NCI-H69 (cell line): ENCODE measurements around the gene COL23A1.

Source experiments
- DNase-seq: peaks from one replicate; lab custom pipeline; 2025; lab: John Stamatoyannopoulos, UW

The COL23A1 gene

DNA sequence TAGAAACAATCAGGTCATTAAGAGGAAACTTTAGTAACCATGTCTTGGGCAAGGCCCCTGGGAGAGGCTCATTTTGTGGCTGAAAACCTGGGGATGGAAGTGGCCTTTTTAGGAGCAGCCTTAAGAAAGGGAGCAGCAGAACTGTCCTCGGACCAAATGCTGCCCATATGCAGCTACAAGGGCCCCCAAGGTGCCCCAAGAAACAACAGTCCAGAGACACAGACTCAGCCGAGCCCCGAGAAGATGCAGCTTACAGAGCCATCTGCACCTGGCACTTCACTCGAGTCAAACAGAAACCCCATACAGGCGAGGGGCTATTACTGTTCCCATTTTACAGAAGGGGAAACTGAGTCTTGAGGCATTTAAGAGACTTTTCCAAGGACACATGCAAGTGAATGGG lies 58.0 kb downstream of the COL23A1 start:
- no peak for DNase-seq

DNA sequence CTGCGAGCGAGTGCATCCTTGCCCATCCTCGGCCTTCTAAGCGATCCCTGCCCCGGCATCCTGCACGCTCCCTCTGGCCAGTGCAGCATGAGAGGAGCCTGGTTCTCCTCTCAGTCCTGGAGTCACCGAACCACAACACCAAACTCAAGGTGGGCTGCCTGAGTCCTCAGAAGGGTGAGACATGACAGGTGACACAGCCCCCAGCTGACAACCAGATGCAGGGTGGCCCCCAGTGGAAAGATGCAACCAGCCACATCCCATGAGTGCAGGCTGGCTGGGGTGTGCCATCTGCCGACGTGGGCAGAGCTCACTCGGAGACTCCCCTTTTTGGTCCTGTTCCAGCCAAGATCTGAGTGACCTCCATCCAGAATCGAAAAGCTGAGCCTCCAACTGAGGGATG lies 58.4 kb downstream of the COL23A1 start:
- DNase-seq, result no peak

DNA sequence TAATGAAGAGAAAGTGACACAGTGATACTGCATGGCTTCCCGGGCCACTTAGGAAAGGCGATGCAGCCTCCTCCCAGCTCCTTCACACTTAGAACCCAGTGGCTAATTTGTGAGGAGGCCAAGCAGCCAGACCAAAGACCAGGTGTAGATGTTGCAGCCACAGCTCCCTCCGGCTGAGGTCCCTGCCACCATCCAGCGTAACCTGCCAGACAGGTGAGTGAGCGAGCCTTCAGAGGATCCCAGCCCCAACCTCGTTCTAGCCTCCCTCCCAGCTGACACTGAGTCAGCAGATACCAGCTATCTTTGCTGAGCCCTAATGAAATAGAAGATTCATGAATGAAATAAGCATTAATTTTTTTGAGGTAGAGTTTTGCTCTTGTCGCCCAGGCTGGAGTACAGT lies 59.7 kb downstream of the COL23A1 start:
- no peak for DNase-seq

DNA sequence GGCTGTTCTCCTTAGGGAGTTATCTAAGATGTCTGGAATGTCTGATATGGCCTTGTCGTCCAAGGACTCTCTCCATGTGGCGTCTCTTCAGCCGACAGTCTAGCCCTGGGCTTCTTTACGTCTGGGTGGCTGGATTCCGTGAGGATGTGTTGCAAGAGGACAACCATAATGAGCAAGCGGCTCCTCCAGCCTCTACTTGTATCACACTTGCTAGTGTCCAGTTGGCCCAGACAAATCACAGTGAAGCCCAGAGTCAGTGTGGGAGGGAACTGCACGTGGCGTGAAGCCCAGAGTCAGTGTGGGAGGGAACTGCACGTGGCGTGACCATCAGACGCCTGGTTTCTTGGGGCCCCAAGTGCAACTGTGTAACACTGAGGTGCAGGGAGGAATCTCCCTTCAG lies 61.1 kb downstream of the COL23A1 start:
- DNase-seq, result no peak

DNA sequence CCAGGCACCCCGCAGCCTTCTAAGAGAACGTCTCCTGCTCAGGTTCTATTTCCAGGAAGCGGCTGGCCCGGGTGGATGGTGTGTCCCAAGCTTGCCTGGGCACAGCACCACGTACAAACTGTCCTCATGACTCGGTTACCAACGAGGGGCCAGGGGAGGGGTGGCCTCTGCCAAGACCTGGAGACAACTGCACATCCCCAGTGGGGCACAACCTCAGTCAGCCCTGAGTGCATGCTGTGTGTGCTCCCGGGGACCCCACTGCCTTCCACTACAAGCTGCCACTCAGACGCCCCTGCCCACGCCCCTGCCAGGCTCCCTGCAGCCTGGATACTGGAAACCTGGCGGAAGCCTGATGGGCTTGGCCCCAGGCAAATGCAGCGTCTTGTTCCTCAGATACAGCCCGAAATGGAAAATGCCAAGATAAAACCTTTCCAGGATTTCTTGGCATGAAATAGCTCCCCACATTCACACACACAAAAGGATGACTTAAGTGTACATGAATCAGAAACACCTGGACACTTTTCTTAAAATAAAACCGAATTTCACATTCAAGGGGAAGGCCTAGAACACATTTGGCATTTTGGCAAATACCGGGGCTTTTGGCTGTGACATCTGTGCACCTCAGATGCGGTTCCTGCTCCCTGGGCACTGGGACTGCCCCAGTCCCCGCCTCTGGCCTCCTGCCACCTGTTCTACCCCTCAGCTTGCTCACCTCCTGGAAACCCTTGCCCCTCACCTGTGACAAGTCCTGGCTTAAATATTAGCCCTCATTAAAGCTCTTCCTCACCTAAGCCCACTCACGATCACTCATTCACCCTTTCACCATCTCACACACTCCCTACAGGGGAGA lies 62.5 kb downstream of the COL23A1 start:
- DNase-seq, result no peak

DNA sequence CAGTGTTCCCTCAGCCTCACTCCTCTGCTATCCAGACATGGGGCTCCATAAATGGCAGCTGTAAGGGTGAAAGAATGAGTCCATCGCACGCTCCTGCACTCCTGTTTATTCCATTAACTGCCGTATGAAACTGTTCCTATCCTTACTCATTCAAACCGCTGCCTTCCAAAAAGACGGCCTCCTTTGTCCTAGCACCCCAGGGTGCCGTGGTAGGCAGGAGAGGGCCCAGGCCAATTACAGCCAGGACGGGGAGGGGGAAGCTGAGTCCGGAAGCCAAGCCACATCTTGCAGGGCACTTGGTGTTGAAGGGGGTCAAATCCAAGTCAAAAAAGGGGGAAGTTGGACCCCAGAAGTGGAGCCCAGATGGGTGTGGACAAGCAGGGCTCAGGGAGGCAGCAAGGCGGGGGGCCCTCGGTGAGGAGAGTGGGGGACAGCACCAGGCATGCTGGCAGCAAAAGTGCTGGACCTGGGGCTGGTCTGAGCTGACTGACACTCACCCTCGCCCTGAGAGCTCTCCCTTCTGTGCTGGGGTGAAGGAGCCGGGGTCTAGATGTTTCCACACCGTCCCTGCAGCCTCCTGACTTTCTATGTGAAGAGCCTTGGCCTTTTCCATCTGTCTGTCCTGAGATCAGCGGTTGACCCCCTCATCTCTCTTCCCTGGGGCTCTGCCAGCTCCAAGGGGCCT lies 63.3 kb downstream of the COL23A1 start:
- peak; percentile 16 for DNase-seq

DNA sequence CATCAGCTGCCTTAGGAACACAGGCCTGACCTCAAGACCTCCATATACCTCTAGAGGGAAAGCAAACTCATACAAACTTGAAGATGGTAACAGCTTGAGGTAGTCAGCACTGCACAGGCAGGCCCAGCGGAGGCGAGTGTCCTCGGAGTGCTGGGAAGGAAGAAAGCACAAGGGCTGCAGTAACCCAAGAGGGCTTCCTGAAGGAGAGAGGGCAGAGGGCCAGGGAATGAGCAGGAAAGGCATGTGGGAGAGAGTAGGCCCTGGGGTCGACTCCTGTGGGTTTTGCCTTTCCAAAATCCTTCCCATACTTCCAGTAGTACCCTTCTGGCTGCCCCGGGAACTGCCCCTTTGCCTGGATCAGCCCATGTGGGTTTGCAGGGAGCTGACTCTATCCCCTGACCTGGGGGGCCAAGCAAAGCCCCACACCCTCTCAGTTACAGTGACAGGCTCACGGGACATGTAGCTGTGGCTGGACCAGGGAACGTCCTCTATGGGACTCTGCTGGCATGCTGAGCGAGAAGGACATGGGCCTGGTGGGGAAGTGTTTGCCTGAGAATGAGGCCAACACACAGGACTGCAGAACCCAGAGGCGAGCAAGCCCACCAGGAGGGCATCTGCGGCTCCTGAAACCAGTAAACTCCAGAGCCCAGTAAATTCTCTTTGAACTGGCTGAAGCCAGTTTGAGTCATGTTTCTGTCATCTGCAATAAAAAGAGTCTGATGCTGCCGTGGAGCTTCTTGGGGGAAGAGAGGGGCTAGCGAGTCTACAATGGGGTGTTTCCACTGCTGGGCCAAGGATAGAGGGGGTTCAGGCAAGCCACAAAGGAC lies 64.1 kb downstream of the COL23A1 start:
- DNase-seq, result no peak

DNA sequence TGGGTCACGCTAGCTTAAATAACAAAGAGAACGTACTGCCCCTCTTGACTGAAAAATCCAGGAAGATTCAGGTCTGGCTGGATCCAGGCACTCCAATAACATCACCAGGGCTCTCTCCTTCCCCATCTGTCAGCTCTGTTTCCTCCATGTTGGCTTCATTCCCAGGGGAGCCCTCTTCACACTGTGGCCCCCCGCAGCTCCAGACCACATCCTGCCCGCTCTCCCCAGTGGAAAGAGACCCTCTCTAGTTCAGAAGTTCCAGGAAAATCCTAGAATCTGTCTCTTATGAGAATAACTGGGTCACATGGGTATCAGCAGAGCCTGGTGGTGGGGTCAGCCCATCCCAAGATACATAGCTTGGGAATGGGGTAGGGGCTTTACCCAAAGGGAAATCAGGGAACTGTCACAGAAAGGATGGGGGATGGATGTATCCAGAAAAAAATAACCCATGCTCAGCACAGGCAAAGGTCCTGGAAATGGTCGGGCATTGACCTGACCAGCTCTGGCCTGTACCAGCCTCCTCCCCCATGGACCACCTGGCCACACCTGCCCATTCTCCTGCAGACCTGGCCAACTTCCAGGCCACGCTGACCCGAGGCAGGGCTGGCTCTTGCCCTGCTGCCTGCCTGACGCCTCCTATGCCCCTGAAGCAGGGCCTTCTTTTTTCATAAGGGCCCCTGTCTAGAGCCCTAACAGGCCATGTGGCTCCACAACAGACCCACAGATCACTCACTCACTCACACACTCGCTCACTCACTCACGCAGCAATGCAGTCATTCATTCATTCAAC lies 65.9 kb downstream of the COL23A1 start:
- DNase-seq, result no peak

DNA sequence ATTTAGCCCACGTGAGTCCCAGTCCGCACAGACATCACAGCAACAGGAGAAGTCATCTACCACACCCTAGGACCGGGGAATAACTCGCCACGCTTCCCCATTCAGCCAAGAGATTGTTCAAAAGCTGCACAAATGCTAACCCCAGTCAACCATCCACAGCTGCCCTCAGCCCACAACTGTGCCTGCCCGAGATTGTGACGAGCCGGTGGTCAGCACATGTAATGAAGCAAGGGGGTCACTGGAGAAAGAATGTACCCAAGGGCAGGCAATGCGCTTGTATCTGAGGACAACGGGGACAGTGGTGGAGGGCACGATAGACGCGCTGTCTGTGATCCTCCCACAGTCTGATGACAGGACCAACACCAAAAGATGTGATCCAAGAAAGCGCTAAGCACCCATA lies 67.8 kb downstream of the COL23A1 start:
- DNase-seq, result no peak

DNA sequence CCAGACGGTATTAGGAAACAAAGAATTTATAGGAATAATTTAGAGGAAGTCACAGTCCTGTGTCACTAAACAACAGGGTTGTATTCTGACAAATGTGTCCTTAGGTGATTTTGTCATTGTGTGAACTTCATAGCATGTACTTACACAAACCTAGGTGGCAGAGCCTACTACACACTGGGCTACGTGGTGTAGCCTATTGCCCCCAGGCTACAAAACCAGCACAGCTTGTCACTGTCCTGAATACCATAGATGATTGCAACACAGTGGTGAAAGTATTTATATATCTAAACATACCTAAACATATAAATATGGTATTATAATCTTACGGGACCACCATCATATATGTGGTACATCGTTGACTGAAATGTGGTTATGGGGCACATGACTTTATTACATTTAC lies 69.3 kb downstream of the COL23A1 start:
- no peak for DNase-seq

DNA sequence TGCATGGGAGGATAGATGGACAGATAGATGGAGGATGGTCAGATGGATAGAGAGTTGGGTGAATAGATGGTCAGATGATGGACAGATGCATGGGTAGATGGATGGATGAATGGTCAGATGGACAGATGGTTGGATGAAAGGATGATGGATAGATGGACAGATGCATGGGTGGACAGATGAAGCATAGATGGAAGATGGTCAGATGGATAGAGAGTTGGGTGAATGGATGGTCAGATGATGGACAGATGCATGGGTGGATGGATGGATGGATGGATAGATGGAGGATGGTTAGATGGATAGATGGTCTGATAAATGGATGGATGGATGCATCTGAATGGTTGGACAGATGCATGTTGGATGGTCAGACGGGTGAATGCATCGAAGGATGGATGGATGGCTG lies 70.4 kb downstream of the COL23A1 start:
- DNase-seq, result no peak

DNA sequence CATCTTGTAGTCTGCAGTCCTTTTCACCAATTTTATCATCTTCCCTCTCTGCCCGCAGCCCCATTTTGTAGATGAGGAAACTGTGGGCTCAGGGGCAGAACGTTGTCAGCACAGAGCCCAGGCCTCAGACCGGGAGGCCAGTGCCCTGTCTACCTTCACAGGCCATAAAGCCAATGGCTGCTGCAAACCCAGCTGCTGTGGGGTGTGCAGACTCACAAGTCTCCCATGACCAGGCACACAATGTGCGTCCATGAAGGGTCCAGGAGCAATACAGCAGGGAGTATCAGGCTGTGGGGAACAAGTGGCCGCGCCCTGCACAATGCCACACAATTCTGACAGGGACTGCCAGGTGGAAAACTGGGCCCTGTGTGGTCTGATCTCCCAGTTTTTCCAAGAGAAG lies 71.0 kb downstream of the COL23A1 start:
- no peak for DNase-seq

DNA sequence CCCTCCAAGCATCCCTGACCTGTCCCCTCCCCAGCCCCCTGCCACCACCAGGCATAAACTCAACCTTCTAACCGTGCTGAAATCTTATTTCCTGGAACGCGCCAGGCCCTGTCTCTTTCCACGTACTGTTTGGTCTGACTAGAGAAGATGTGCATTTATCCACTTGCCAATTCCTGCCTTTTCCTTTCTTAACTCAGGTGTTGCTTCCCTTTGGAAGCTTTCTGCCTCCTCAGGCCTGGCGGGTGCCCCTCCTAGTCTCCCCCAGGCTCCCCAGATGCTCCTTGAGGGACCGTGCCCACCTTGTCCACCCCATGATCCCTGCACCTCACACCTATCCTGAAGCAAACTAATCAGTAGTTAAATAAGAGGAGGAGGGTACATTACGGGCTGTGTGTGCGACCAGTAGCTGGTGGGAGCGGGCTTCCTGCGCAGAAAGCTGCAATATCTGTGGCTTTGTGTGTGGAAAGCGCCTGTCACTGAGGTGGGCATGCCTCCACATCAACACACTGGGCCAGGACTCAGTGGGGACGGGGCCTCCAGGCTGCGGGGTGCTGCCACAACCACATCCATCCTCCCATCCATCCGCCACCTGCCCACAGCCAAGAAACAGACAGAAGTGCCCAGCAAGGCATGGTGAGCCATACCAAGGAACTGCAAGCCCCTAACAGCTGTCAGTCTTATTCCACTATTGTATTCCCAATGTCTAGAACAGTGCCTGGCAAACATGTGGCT lies 73.5 kb downstream of the COL23A1 start:
- DNase-seq, result no peak

DNA sequence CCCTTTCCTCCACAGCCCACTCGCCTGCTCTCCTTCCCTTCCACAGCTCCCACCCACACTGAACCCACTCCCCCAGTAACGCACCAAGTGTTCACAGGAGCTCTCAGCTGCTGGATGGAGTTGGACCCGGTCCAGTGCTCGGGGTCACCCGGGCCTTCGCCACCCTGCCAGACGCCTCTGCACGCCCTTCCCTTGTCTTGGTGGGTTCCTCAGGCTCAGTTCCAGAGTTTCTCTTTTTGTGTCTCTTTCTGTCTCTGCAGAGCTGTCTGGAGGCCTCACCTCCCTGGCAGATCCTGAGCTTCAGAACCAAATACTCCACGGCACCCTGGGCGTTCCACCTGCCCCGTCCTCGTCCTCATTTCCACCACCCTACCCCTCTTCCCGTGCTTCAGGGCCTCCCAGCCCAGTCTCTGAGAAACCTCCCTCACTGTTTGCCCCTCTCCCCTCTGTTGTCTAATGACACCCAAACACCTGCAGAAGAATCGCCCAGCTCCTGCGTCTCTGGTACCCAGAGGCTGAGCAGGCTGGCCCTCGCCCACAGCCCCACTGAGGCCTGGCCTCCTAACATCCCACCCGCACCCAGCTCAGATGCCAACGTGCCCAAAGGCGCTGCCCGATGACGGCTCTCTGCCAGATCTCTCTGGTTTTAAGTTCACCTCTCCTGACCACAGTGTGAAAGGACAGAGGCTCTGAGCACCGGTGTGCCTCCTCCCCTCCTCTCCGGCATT lies 74.3 kb downstream of the COL23A1 start:
- no peak for DNase-seq

DNA sequence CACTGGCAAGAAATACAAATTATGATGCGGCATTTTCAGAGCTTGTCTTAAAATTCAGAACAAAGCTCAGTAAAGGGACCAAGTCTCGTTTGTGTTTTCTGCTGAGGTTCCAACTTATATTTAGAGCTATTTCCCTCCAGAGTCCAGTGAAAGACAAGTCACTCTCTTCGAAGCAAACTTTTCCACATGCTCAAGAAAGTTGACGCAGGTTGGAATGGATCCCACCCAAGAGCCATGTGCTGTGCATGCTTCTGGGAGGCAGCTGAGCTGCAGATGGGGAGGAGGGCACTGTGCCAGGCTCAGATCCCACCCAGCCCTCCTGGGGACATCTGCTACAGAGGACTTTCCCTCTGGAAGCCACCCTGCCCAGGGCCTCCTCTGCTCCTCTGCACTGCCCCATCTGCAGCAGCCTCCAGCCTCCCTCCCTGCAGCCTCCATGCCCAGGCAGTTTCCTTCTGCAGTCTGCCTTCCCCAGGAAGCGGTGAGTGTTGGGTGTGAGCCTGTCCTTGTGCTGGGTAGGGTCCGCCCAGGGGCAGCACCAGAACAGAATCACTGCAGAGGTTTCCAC lies 75.3 kb downstream of the COL23A1 start:
- no peak for DNase-seq

DNA sequence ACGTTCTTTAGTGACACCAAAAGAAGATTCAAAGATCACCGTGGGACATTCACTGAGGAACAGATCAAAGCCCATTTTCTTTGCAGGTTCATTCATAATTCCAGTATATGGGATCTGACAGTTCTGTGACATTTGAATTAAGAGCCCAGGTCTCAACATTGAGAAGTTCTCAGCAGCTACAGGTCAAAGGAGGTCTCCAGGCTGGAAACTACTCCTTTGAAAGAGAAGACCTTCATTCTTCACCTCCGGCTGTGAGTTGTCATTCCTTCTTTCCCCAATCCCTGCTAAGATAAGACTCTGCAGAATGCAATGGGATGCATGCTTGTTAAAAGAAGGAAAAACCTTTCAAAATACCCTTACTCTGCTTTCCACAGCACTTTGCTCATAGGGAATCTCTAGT lies 79.0 kb downstream of the COL23A1 start:
- no peak for DNase-seq

DNA sequence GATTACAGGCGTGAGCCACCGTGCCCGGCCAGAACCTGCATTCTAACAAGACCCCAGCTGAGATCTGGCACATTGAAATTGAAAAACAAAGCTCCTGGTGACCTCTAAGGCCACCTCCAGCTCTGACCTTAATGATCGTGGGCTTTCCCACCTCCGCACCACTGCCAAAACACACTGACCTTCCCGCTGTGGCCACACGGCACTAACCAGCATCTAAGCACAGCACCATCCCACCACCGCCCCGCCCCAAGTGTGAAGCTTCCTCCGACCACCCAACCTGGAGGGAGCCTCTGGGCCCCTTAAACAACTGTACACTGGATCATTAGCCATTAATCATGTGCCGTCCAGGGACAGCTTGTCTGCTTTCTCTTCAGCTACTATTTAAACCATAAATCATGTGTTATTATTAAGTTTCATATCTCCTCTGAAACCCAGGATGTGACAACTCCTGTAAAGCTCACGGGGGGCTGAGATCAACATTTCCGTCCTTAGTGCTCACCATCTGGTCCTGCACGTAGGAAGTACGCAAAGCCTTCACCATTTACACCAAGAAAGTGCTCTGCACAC lies 80.6 kb downstream of the COL23A1 start:
- DNase-seq, result no peak

DNA sequence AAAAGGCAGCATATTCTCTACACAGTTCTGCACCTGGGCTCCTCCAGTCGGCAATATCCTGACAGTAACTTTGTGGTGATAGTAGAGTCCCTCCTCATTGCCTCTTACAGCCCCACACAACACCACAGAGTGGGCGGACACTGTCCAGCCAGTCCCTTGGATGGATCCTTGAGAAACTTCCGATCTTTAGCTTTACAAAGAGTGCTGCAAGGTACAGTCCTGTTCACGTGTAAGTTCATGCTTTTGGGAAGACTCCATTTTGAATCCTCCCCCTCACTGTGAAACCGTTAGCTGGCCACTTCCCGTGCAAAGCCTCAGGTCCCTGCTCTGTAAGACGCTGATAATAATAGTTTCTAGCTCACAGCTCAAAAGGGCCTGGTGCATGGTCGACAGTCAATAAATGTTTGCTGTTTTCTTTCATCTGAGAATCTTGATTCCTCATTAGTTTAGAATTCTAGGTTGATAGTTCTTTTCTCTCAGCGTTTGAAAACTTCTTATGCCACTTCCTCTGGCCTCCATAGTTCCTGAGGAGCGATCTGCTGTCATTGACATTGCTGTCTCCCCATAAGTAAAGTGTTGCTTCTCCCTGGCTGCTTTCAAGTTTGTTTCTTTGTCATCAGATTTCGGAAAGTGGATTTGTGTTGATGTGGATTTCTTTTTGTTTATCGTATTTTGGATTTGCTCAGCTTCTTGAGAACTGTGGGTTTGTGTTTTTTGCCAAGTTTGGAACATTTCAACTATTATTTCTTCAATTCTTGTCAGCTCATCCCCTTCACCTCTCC lies 82.9 kb downstream of the COL23A1 start:
- no peak for DNase-seq
